Muscle layer of duodenum (tissue), 2 donors: Measurements from ENCODE around the gene TBC1D24.

ENCODE experiments used
- H3K27ac ChIP-seq: one replicate; pipeline ENCODE4 v1.7.0; 2013; ENCODE audit warnings: mild to moderate bottlenecking, low read length
- H3K27me3 ChIP-seq: one replicate; pipeline ENCODE4 v1.7.0; 2013; ENCODE audit warnings: low read depth, mild to moderate bottlenecking, control low read depth, low read length
- H3K36me3 ChIP-seq, 2 donors: one replicate each; pipeline ENCODE4 v1.7.0; 2013; ENCODE audit warnings: low read length in 2 of 2, control low read depth in 1 of 2, mild to moderate bottlenecking in 1 of 2; ENCODE audit not compliant: insufficient read depth in 2 of 2, control insufficient read depth in 1 of 2
- H3K4me1 ChIP-seq, 2 donors: one replicate each; pipeline ENCODE4 v1.7.0; 2013; ENCODE audit warnings: low read length in 2 of 2, mild to moderate bottlenecking in 2 of 2, control low read depth in 1 of 2, moderate library complexity in 1 of 2; ENCODE audit not compliant: insufficient read depth in 2 of 2, control insufficient read depth in 1 of 2
- H3K4me3 ChIP-seq, 2 donors: one replicate each; pipeline ENCODE4 v1.7.0; 2013; ENCODE audit warnings: low read length in 2 of 2, low read depth in 1 of 2, mild to moderate bottlenecking in 1 of 2
- H3K9me3 ChIP-seq, 2 donors: one replicate each; pipeline ENCODE4 v1.7.0; 2013; ENCODE audit warnings: low read length in 2 of 2, control low read depth in 1 of 2, mild to moderate bottlenecking in 1 of 2; ENCODE audit not compliant: control insufficient read depth in 1 of 2
- donor health status: healthy.

TBC1D24 gene

DNA sequence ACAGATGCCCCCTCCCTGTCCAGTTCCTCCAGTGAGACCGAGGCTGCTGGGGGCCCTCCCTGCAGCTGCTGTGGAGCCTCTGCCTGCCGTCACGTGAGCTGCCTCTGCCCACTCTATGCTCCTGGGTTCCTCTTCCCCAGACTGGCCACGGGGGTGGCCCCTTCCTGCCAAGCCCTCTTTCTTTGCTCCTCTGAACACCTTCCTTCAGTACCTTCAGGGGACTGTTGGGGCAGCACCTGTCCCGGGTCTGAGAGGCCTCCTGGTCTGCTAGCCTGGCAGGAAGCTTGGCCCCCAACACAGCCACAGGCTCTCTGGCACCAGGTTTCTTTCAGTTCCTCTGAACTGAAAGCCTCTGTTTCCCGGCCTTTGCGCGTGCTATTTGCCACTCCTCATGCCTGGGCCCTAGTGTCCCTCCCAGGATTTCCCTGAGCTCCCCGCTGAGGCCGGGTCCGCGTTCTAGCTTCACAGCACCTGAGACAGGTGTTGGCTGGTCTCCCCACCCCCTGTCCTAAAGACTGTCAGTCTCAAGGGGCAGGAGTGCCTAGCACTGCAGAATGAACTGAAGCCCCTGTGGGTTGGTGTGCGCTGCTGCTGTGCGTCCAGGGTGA, 32.2 kb downstream of the TBC1D24 start:
- no peaks in the 10 kb centered on the region for H3K27me3 ChIP-seq
- H3K4me3 ChIP-seq = no peak overlapping the region
- H3K27ac ChIP-seq = peak overlapping the region; percentile 56
- no peaks in the 10 kb centered on the region for H3K9me3 ChIP-seq
- H3K4me1 ChIP-seq = peaks cover 0 to 7% of the 10 kb centered on the region in 2 donors
- H3K36me3 ChIP-seq = no peaks in the 10 kb centered on the region

DNA sequence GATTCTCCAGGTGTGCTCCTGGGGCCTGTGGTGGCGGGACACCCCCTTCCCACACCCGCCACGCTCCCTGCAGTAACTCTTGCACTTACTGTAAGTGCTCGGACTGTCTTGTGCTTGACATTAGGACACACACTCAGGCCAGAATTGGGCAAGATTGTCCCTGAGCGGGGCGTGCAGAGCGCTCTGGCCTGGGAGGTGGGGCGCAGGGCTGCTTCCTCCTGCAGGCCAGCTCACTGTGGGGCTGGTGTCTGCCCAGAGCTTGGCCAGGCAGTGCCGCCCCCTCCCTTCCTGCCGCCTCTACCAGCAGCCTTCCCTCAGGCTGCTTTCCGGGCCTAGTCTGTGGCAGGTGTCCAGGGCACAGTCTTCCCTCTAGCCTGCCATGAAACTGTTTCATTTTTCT, 32.7 kb downstream of the TBC1D24 start:
- H3K27me3 ChIP-seq = no peaks in the 10 kb centered on the region
- peak overlapping the region; percentile 56 for H3K27ac ChIP-seq
- H3K9me3 ChIP-seq = no peaks in the 10 kb centered on the region
- no peak overlapping the region for H3K4me3 ChIP-seq
- H3K4me1 ChIP-seq = peaks cover 0 to 9% of the 10 kb centered on the region in 2 donors
- no peaks in the 10 kb centered on the region for H3K36me3 ChIP-seq

DNA sequence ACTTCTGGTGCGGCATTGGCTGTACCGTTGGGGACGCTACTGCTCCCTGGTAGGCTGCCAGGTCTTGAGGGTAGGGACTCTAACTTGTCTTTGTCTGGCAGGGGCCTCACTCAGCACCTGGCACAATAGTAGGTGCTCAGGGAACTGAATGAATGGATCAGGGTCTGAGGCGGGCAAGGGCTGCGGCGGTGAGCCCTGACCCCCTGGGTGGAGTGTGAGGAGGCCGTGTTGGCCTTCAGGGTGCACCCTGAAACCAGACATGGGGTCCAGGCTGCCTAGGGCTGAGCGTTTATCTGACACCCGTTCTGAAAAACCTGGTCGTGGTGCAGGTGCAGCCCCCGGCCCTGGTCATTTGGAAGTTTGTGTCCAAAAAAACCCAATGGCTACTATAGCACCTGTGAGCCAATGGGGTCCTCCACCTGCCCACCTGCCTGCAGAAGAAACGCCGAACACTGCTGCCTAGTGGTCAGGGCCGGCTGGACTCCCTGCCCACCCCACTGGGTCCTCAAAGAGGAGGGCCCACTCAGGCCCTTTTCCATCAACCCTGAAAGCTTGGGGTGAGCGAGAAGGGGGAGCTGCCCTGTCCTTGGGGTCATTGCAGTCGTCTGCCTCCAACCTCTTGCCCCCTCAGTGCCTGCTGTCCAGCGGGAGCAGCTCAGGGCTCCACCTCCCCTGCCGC, 33.9 kb downstream of the TBC1D24 start:
- Histone ChIP-seq H3K4me1 (peaks cover 0 to 11% of the 10 kb centered on the region in 2 donors), H3K4me3 (no peak overlapping the region), H3K36me3 (no peaks in the 10 kb centered on the region), H3K27me3 (no peaks in the 10 kb centered on the region), H3K9me3 (no peaks in the 10 kb centered on the region), H3K27ac (no peak overlapping the region)

DNA sequence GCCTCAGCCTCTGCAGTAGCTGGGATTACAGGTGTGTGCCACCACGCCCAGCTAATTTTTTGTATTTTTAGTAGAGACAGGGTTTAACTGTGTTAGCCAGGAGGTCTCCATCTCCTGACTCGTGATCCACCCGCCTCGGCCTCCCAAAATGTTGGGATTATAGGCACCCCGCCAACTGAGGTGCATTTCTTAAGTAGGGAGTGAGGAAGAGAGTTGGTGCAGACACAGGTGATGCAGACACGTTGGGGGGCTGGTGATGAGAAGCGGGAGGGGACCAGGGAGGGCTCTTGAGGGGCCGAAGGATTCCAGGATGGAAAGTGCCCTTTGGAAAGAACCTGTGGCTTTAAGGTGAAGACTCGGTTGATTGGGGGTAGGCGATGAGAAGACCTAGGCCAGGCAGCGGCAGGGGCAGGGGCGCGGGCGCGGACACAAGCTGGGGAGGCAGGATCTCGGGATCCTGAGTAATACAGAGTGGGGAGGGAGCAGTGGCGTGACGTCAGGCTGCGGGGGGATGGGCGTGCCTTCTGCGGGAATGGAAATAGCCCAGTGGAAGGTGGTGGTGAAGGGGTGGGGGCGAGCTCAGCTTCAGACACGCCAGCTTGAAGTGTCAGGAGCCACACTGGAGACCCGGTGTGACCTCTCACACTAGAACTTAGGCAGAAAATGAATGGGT, 36.3 kb downstream of the TBC1D24 start:
- Histone ChIP-seq H3K9me3 (no peaks in the 10 kb centered on the region), H3K27ac (no peak overlapping the region), H3K4me3 (no peak overlapping the region), H3K27me3 (no peaks in the 10 kb centered on the region), H3K4me1 (peaks cover 9 to 26% of the 10 kb centered on the region in 2 donors), H3K36me3 (no peaks in the 10 kb centered on the region)

DNA sequence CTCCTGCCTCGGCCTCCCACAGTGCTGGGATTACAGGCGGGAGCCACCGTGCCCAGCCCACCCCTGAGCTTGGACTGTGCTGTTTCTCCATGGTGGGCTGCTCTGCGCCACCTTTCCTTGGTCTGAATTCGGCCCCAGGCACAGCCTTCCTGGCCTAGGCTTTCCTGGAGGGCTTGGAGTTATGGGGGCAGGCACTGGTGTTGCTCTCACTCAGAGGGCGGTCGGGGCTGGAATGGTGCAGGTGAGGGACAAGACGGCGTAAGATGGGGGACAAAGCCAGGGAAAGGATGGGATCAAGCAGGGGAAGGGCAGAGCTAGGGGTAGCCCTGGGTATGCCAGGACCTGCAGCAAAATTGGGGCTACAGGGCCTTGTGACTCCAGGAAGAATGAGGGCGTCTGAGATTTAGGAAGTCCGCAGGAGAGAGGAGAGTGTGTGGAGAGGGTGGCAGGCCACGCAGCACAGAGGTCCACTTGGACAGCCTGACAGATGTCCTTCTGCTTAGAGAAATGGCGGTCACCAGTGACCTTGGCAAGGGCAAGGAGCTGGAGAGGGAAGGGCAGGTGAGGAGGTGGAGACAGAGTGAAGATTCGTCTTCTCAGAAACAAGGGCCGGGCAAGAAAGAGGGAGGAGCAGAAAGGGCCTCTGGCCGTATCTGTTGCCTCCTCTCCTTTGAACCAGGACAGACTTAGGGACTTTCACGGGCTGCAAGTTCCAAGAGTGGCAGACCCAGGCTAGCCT, 37.2 kb downstream of the TBC1D24 start:
- H3K27ac ChIP-seq = no peak overlapping the region
- H3K4me1 ChIP-seq = peaks cover 17 to 35% of the 10 kb centered on the region in 2 donors
- H3K9me3 ChIP-seq = no peaks in the 10 kb centered on the region
- no peaks in the 10 kb centered on the region for H3K27me3 ChIP-seq
- no peaks in the 10 kb centered on the region for H3K36me3 ChIP-seq
- no peak overlapping the region for H3K4me3 ChIP-seq

DNA sequence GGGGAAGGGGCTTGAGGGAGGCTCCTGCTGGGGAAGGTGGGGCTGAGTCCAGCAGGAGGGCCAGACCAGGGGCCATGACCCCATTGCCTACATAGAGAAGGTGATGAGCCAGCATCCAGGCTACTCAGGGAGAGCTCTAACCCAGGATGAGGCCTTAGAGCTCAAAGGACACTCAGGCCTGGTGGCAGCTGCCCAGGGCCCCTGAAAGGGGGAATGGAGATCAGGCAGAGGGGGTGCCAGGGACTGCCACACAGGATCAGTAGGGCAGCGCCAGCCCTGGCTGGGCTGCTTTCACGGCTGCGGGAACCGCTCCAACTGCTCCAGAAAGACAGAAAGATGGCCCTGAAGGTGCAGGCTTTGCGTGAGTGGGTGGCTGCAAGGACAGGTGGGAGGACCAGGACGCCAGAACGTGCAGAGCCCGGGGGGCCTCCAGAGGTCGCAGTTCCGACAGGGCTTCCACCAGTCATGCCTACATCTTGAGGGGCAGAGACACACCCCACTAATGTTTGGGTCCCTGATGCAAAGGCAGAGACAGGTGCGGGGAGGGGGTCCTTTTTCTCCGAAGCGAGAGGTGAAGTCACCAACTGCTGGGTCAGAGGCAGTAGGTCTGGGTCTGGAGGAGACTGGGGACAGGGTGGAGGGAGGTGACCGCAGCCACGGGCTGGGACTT, 37.9 kb downstream of the TBC1D24 start:
- Histone ChIP-seq H3K27ac (no peak overlapping the region), H3K36me3 (no peaks in the 10 kb centered on the region), H3K4me3 (peak overlapping the region; percentile 14 to 62), H3K9me3 (no peaks in the 10 kb centered on the region), H3K27me3 (no peaks in the 10 kb centered on the region), H3K4me1 (peaks cover 17 to 41% of the 10 kb centered on the region in 2 donors)

DNA sequence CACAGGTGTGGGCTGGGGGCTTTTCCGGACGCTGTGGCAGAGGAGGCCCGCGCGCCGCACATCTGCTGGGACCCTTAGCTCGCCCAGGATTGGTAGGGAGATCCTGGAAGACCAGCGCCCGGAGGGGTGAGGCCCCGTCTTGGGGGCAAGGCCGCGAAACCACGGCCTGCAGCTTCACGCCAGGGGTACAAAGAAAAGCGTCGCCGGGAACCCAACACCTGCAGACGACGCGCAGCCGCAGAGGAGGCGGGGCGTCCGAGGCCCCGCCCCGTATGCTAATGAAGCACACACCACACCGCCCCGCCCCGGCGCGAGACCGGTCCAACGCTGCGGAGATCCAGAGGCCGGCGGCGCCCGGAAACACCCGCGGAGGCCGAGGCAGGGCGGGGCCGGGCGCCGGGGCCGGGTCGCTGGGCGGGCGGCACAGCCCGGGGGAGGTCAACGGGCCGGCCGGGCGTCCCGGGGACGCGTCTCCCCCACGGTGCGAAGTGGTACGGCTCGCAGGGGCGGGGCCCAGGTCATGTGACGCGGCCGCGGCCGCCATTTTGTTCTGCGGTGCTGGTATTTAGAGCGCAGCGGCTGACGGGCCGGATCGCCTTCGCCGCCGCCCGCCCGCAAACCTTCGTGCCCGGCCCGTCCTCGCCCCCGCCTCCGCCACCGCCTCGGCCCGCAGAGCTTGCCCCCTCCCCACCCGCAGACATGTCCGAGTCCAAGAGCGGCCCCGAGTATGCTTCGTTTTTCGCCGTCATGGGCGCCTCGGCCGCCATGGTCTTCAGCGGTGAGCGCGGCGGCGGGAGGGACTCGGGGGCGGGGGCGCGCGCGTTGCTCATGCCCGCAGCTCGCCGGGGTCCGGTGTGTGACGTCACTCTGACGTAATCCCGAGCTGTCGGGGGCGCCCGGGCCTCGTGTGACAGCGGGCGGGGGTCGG, 38.7 kb downstream of the TBC1D24 start, which contains the start of gene ATP6V0C:
Gene ATP6V0C (plus strand): TSS at position 548 of the 928 bp plus-strand sequence. CDS start 152 bp downstream, at position 700.
- no peaks in the 10 kb centered on the region for H3K36me3 ChIP-seq
- peak within 1 kb of the TSS; percentile 80 to 93 for H3K4me3 ChIP-seq
- H3K4me1 ChIP-seq = peaks cover 23 to 49% of the 10 kb centered on the region in 2 donors
- peak within 1 kb of the TSS; percentile 90 for H3K27ac ChIP-seq
- H3K9me3 ChIP-seq = no peaks in the 10 kb centered on the region
- no peaks in the 10 kb centered on the region for H3K27me3 ChIP-seq

DNA sequence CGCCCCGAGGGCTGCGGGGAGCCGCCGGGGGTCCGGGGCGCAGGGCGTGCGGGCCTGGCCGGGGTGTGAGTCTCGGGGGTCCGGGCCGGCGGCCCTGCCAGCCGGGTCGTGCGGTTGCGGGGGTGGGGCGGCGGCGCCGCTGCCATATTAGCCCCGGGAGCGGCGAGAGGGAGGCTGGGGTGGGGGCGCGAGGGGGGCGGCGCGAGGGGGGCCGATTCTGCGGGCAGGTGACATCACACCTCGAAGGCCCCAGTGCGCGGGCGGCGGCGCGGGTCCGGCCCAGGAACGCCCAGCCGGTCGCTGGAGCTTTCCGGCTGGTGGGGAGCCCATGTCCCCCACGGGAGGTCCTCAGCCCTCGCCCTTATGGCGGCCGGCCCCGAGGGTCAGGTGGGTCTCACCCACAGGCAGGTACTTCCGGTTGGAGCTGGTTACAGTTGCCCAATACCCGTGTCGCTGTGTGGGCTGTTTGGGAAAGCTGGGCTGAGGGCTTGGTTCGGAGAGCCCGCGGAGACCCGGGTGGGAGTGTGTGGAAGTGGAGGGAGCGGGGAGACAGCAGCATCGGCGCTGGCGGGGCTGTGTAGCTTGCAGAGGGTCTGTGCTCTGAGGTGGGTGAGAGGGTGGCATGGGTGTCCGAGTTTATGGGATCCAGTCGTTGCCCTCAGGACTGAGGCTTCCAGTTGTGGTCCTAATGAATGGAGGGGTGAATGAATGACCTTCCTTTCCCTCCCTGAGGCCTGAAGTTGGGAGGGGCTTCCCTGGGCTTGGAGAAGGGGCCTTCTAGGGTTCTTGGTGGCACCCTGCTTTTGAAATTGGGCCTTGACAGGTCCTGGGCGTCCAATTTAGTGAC, 39.6 kb downstream of the TBC1D24 start:
- Histone ChIP-seq H3K4me1 (peaks cover 28 to 58% of the 10 kb centered on the region in 2 donors), H3K9me3 (no peaks in the 10 kb centered on the region), H3K36me3 (no peaks in the 10 kb centered on the region), H3K27me3 (no peaks in the 10 kb centered on the region), H3K4me3 (peak overlapping the region; percentile 80 to 93), H3K27ac (peak overlapping the region; percentile 90)

DNA sequence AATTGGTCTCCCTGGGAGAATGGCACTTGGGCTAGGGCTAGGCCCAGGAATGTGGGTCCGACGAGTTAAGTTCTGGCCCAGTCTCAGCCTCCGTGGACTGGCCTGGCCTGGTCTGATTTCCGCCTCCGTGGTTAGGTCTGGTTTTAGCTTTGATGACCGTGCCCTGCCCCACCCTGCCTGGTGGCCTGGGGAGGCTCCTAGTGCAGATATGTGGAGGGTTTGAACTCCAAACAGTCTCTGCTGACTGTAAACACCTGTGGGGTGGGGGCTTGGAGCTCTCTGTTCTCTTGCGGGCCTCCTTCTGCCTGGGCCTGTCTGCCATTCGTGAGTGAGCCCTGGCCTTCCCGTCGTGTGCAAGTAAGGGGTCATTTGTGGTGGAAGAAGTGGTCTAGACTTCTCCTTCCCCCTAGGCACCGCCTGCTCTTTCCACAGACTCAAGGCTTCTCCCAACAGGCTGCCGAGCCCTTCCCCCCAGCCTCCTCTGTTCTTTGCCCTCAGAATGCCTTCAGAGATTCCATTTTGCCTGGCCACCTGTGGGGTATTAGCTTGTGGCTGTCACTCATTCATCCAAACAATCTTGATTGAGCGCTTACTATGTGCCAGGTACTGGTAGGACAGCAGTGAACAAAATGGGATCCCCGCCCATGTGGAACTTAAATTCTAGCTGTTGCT, 40.4 kb downstream of the TBC1D24 start:
- H3K4me3 ChIP-seq = peak overlapping the region; percentile 80 to 93
- no peaks in the 10 kb centered on the region for H3K27me3 ChIP-seq
- peaks cover 28 to 61% of the 10 kb centered on the region in 2 donors for H3K4me1 ChIP-seq
- no peaks in the 10 kb centered on the region for H3K36me3 ChIP-seq
- no peaks in the 10 kb centered on the region for H3K9me3 ChIP-seq
- H3K27ac ChIP-seq = peak overlapping the region; percentile 90
